GM19438 (cell line): ENCODE results near the gene NUP210L.
A peak's percentile ranks its signal among the peaks of the same experiment; 100 is the strongest.

Experiments used
- ATAC-seq: cut with Tn5 transposase; IDR thresholded peaks from one replicate; pipeline ENCODE4 v1.9.1; 2021; ENCODE audit warnings: low read depth; ENCODE audit not compliant: unreplicated experiment

The NUP210L gene

GRCh38 chr1:154154534-154155191 is at the start of gene NUP210L:
Gene NUP210L (minus strand): TSS chr1:154155073.
- ATAC-seq: no peak

- no peak for ATAC-seq
Observed at GRCh38 chr1:154199563-154199879, 44.6 kb upstream of the NUP210L start.

GRCh38 chr1:154198756-154199562 is 44.1 kb upstream of the NUP210L start:
- ATAC-seq: no peak

GRCh38 chr1:154193821-154194220 is 38.9 kb upstream of the NUP210L start:
- ATAC-seq: no peak

- ATAC-seq: no peak
Observed at GRCh38 chr1:154192476-154192875, 37.6 kb upstream of the NUP210L start.

GRCh38 chr1:154191990-154192461 is 37.2 kb upstream of the NUP210L start, which contains the start of gene TPM3:
Gene TPM3 (minus strand): TSS chr1:154192100. CDS start chr1:154192018, 82 bp downstream.
- ATAC-seq: no peak

- no peak for ATAC-seq
Observed at GRCh38 chr1:154190550-154190949, 35.7 kb upstream of the NUP210L start.

- no peak for ATAC-seq
Observed at GRCh38 chr1:154186852-154187501, 32.1 kb upstream of the NUP210L start.

- no peak for ATAC-seq
Observed at GRCh38 chr1:154186177-154186576, 31.3 kb upstream of the NUP210L start.

GRCh38 chr1:154183046-154183915 is 28.4 kb upstream of the NUP210L start:
- peak; percentile 71 for ATAC-seq

- peak; percentile 65 for ATAC-seq
Observed at GRCh38 chr1:154182344-154183045, 27.6 kb upstream of the NUP210L start.

- no peak for ATAC-seq
Observed at GRCh38 chr1:154181944-154182343, 27.1 kb upstream of the NUP210L start.

GRCh38 chr1:154179946-154180687 is 25.2 kb upstream of the NUP210L start:
- no peak for ATAC-seq

- ATAC-seq: no peak
Observed at GRCh38 chr1:154178911-154179811, 24.3 kb upstream of the NUP210L start.

GRCh38 chr1:154178013-154178412 is 23.1 kb upstream of the NUP210L start:
- no peak for ATAC-seq

- ATAC-seq: no peak
Observed at GRCh38 chr1:154176337-154176736, 21.5 kb upstream of the NUP210L start.

GRCh38 chr1:154174654-154175053 is 19.8 kb upstream of the NUP210L start:
- ATAC-seq: no peak

- ATAC-seq: no peak
Observed at GRCh38 chr1:154171880-154172279, 17.0 kb upstream of the NUP210L start.
